Panc1 (cell line): Measurements from ENCODE around the gene PLPPR2. TPM values are rescaled to one million over a fixed set of nuclear protein-coding genes. Genes with fewer than 3 reads are reported as not detected.
A peak's percentile ranks its signal among the peaks of the same experiment; 100 is the strongest.

ENCODE experiments used
- ATAC-seq: fragments of 200-7000 bp; cut with Tn5 transposase; 2 replicates; pipeline ENCODE4 v1.9.1; 2020; ENCODE audit warnings: mild to moderate bottlenecking, moderate library complexity
- BruUV-seq: library from RNA; stranded (reverse); fragments of 400-500 nt; replicated peaks from 2 replicates; lab custom pipeline; 2021; lab: Mats Ljungman, UMichigan
- CTCF ChIA-PET: fragments of 300-600 bp; sonication (Branson Sonifier 250); formaldehyde crosslinking; loops from one replicate; lab custom pipeline; 2022; ENCODE audit warnings: antibody characterized with exemption; lab: Charles Lee
- POLR2A ChIA-PET: fragments of 300-600 bp; sonication (Branson Sonifier 250); formaldehyde crosslinking; loops from one replicate; lab custom pipeline; 2022; ENCODE audit warnings: antibody characterized with exemption; lab: Charles Lee
- DNase-seq: peaks from one replicate; pipeline ENCODE4 v3.0.0-alpha.2; 2010; ENCODE audit warnings: low read depth, low spot score
- H3K27ac ChIP-seq: 2 replicates; pipeline ENCODE4 v1.5.1; 2011; ENCODE audit warnings: mild to moderate bottlenecking, low read length, inconsistent platforms
- H3K27me3 ChIP-seq: fragments of 200-500 bp; sonication (Bioruptor generic); 2 replicates; pipeline ENCODE4 v1.6.0; 2014; ENCODE audit warnings: low read length, inconsistent platforms; ENCODE audit not compliant: control insufficient read depth, insufficient read depth
- H3K36me3 ChIP-seq: fragments of 200-500 bp; sonication (Bioruptor generic); 2 replicates; pipeline ENCODE4 v1.5.1; 2014; ENCODE audit warnings: inconsistent platforms, mild to moderate bottlenecking, low read length, moderate library complexity; ENCODE audit not compliant: control insufficient read depth, insufficient read depth
- H3K4me1 ChIP-seq: 2 replicates; pipeline ENCODE4 v1.5.1; 2011; ENCODE audit warnings: inconsistent platforms, mild to moderate bottlenecking, low read length, moderate library complexity; ENCODE audit not compliant: control insufficient read depth, insufficient read depth
- H3K4me3 ChIP-seq, 2 experiments: 2 replicates each; pipeline ENCODE4 v1.5.1; 2011 to 2012; ENCODE audit warnings: low read depth in 2 of 2, low read length in 2 of 2, mild to moderate bottlenecking in 2 of 2, inconsistent platforms in 1 of 2, moderate library complexity in 1 of 2
- H3K9me3 ChIP-seq: fragments of 200-500 bp; sonication (Bioruptor generic); 2 replicates; pipeline ENCODE4 v1.5.1; 2014; ENCODE audit warnings: low read depth, mild to moderate bottlenecking, inconsistent platforms, low read length, moderate library complexity; ENCODE audit not compliant: control insufficient read depth, insufficient read depth
- POLR2AphosphoS5 ChIP-seq: IDR thresholded peaks from 2 replicates; pipeline ENCODE4 v1.6.1; 2012; ENCODE audit warnings: mild to moderate bottlenecking, low read depth, low read length, moderate library complexity
- SIN3A ChIP-seq: IDR thresholded peaks from 2 replicates; pipeline ENCODE4 v1.6.1; 2012; ENCODE audit warnings: low read depth, mild to moderate bottlenecking, low read length, moderate library complexity, borderline replicate concordance; ENCODE audit not compliant: insufficient read depth
- TCF7L2 ChIP-seq: IDR thresholded peaks from 2 replicates; pipeline ENCODE4 v1.6.1; 2011; ENCODE audit warnings: mild to moderate bottlenecking, low read depth, low read length, inconsistent platforms
- in situ Hi-C: cut with HindIII; loops from 2 replicates; pipeline ENCODE4 v1.10.0; 2016; ENCODE audit warnings: low sequenced_read_pairs, low pct_unique_long_range_greater_than_20kb
- intact Hi-C: fragments of 100-400 bp; cut with micrococcal nuclease; formaldehyde crosslinking; loops from one replicate; pipeline ENCODE4 v1.10.0; 2022; ENCODE audit not compliant: unreplicated experiment
- total RNA-seq: library from RNA; stranded (reverse); gene quantifications from one replicate; pipeline ENCODE4 v1.2.1, GENCODE V29; 2021; ENCODE audit not compliant: unreplicated experiment
- TF ChIP-seq, protein P1 (sequence below), 2 experiments: IDR thresholded peaks; 2 replicates each; pipeline ENCODE4 v1.6.1; 2011 to 2012; ENCODE audit warnings: low read depth in 2 of 2, control low read depth in 1 of 2, low read length in 1 of 2, mild to moderate bottlenecking in 1 of 2, moderate library complexity in 1 of 2; ENCODE audit not compliant: insufficient read depth in 1 of 2
- TF ChIP-seq, protein P2 (sequence below): fragments of 450-650 bp; IDR thresholded peaks from 2 replicates; pipeline ENCODE4 v1.5.1; 2017; ENCODE audit warnings: mild to moderate bottlenecking

PLPPR2 gene
- total RNA-seq, 1 experiment from 2014 or later: 43.3 TPM

DNA sequence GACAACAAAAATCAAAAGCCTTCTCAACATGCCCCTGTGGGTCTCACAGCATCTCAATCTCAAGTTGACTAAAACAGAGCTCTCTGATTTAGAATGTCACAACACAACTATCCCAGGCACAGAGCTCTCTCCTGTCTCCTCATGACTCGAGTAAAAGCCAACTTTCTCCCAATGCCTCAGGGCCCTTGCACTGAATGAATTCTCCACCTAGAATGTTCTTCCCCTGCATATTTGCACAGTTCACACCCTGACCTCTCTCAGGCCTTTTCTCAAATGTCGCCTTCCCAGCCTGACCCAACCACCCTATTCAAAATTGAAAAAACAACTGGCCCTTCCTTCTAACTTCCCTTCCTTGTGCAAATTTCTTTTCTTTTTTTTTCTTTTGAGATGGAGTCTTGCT, 15.5 kb downstream of the PLPPR2 start:
- no peaks in the 10 kb centered on the region for H3K27me3 ChIP-seq
- intact Hi-C loops (no loop called here), in situ Hi-C loops (no loop called here)
- ATAC-seq (no peak), DNase-seq (no peak)
- H3K27ac ChIP-seq: no peak overlapping the region
- TF ChIP-seq SIN3A (no peak), TCF7L2 (no peak), POLR2AphosphoS5 (no peak)
- TF ChIP-seq, protein P1, sequence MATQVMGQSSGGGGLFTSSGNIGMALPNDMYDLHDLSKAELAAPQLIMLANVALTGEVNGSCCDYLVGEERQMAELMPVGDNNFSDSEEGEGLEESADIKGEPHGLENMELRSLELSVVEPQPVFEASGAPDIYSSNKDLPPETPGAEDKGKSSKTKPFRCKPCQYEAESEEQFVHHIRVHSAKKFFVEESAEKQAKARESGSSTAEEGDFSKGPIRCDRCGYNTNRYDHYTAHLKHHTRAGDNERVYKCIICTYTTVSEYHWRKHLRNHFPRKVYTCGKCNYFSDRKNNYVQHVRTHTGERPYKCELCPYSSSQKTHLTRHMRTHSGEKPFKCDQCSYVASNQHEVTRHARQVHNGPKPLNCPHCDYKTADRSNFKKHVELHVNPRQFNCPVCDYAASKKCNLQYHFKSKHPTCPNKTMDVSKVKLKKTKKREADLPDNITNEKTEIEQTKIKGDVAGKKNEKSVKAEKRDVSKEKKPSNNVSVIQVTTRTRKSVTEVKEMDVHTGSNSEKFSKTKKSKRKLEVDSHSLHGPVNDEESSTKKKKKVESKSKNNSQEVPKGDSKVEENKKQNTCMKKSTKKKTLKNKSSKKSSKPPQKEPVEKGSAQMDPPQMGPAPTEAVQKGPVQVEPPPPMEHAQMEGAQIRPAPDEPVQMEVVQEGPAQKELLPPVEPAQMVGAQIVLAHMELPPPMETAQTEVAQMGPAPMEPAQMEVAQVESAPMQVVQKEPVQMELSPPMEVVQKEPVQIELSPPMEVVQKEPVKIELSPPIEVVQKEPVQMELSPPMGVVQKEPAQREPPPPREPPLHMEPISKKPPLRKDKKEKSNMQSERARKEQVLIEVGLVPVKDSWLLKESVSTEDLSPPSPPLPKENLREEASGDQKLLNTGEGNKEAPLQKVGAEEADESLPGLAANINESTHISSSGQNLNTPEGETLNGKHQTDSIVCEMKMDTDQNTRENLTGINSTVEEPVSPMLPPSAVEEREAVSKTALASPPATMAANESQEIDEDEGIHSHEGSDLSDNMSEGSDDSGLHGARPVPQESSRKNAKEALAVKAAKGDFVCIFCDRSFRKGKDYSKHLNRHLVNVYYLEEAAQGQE (IDR thresholded peaks at IDR 0.05; ENCODE audit: insufficient read depth in 1 of 2, low read depth in 2 of 2, low read length in 1 of 2): no peak
- TF ChIP-seq, protein P2, sequence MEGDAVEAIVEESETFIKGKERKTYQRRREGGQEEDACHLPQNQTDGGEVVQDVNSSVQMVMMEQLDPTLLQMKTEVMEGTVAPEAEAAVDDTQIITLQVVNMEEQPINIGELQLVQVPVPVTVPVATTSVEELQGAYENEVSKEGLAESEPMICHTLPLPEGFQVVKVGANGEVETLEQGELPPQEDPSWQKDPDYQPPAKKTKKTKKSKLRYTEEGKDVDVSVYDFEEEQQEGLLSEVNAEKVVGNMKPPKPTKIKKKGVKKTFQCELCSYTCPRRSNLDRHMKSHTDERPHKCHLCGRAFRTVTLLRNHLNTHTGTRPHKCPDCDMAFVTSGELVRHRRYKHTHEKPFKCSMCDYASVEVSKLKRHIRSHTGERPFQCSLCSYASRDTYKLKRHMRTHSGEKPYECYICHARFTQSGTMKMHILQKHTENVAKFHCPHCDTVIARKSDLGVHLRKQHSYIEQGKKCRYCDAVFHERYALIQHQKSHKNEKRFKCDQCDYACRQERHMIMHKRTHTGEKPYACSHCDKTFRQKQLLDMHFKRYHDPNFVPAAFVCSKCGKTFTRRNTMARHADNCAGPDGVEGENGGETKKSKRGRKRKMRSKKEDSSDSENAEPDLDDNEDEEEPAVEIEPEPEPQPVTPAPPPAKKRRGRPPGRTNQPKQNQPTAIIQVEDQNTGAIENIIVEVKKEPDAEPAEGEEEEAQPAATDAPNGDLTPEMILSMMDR: no peak
- H3K4me1 ChIP-seq: peaks cover 7% of the 10 kb centered on the region
- no peak overlapping the region for H3K4me3 ChIP-seq
- no peaks in the 10 kb centered on the region for H3K9me3 ChIP-seq
- H3K36me3 ChIP-seq: no peaks in the 10 kb centered on the region
- POLR2A ChIA-PET: no interaction called here
- BruUV-seq: no TSS peak
- CTCF ChIA-PET: interaction anchor here (0.6 kb wide), 1 partner anchor 11 kb away, joined by 3 read pairs; no protein-coding TSS in a partner anchor

DNA sequence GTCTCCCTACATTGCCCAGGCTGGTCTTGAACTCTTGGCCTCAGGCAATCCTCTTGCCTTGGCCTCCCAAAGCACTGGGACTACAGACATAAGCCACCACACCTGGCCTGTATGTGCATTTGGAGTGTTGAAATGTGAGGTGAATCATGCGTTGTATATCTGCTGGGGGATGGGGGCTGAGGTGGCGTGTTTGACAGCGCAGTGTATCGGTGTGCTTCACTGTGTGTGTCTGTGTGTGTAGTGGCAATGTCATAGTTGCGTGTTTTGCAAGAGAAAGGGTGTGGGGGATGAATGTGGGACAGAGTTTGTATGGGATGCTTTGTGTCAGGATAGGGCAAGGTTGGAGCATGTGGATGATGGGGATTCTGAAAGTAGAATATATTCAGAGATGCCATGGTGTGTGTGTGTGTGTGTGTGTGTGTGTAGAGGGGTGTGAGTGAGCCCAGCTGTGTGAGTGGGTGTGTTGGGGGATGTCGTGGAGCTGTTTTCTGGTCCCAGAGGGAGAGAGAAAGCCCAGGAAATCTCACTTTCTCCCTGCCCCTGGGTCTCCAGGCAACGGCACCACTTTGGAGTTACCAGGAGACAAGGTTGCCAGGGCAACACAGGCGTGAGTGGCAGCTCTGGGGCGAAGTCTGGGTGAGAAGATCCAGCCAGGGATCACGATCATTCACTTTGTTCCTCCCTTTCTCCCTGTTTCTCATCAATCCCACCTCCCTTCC, 18.1 kb downstream of the PLPPR2 start:
- H3K36me3 ChIP-seq: no peaks in the 10 kb centered on the region
- in situ Hi-C loops (no loop called here), intact Hi-C loops (no loop called here)
- TF ChIP-seq, protein P1 (IDR thresholded peaks at IDR 0.05; ENCODE audit: insufficient read depth in 1 of 2, low read depth in 2 of 2, low read length in 1 of 2): no peak
- TF ChIP-seq, protein P2: no peak
- TF ChIP-seq TCF7L2: no peak
- ChIA-PET POLR2A (no interaction called here), CTCF (no interaction called here)
- BruUV-seq: no TSS peak
- no peak for ATAC-seq
- peak overlapping the region in 1 of 2 experiments; percentile 68; a peak in 2 of 4 replicates for H3K4me3 ChIP-seq
- no peak for DNase-seq
- no peaks in the 10 kb centered on the region for H3K27me3 ChIP-seq
- H3K4me1 ChIP-seq: peaks cover 22% of the 10 kb centered on the region
- peak overlapping the region; percentile 88; the same call in 1 of the 2 replicates for H3K27ac ChIP-seq
- H3K9me3 ChIP-seq: no peaks in the 10 kb centered on the region
